GM20000 (cell line): ENCODE data around the gene OR52E4.

ENCODE experiments used
- DNase-seq: peaks from one replicate; pipeline ENCODE4 v3.0.0; 2012; ENCODE audit warnings: low spot score
- CTCF ChIP-seq: IDR thresholded peaks from 2 replicates; pipeline ENCODE4 v1.5.1; 2012; ENCODE audit warnings: mild to moderate bottlenecking, control low read depth; ENCODE audit errors: extremely low read depth, missing control alignments

Gene OR52E4

GRCh38 chr11:5880329-5880728 lies at the start of gene OR52E4:
OR52E4 (plus strand) TSS chr11:5880629; CDS start chr11:5884293, 3,664 bp downstream.
- no peak for TF ChIP-seq CTCF
- DNase-seq: no peak

- no peak for DNase-seq
- no peak for TF ChIP-seq CTCF
Measured at GRCh38 chr11:5831196-5831829, 49.1 kb upstream of the OR52E4 start.

- TF ChIP-seq CTCF: no peak
- DNase-seq: no peak
Measured at GRCh38 chr11:5833446-5833845, 47.0 kb upstream of the OR52E4 start.

GRCh38 chr11:5837695-5838094 lies 42.7 kb upstream of the OR52E4 start:
- no peak for DNase-seq
- no peak for TF ChIP-seq CTCF

- no peak for DNase-seq
- TF ChIP-seq CTCF: no peak
Measured at GRCh38 chr11:5841797-5842196, 38.6 kb upstream of the OR52E4 start, which contains the start of gene OR52E6. OR52E6 (minus strand) TSS chr11:5841897; CDS start chr11:5841897, 0 bp downstream.

GRCh38 chr11:5846701-5847100 lies 33.7 kb upstream of the OR52E4 start:
- no peak for TF ChIP-seq CTCF
- DNase-seq: no peak

- no peak for DNase-seq
Measured at GRCh38 chr11:5847711-5848110, 32.7 kb upstream of the OR52E4 start.

More at GRCh38 chr11:5847711-5848110, 32.7 kb upstream of the OR52E4 start:
- no peak for TF ChIP-seq CTCF
